Left ventricle myocardium inferior (tissue), 1 donor: ENCODE measurements around the gene ANKRD13C. TPM values are rescaled to one million over a fixed set of nuclear protein-coding genes. Genes with fewer than 3 reads are reported as not detected.

ENCODE experiments used
- DNase-seq: peaks from one replicate; pipeline ENCODE4 v3.0.0-alpha.2; 2020
- H3K27ac ChIP-seq: fragments of 200-600 bp; replicated peaks from 2 replicates; pipeline ENCODE4 v1.8.0; 2021
- H3K27me3 ChIP-seq: fragments of 200-600 bp; 2 replicates; pipeline ENCODE4 v1.8.0; 2021; ENCODE audit warnings: low read depth
- H3K36me3 ChIP-seq: fragments of 200-600 bp; 2 replicates; pipeline ENCODE4 v1.8.0; 2021
- H3K4me1 ChIP-seq: fragments of 200-600 bp; 2 replicates; pipeline ENCODE4 v1.8.0; 2021
- H3K4me3 ChIP-seq: fragments of 200-600 bp; 2 replicates; pipeline ENCODE4 v1.8.0; 2021; ENCODE audit warnings: mild to moderate bottlenecking, moderate library complexity
- H3K9me3 ChIP-seq: fragments of 200-600 bp; replicated peaks from 2 replicates; pipeline ENCODE4 v1.8.0; 2021
- intact Hi-C: fragments of 100-400 bp; cut with micrococcal nuclease; formaldehyde crosslinking; loops from one replicate; pipeline ENCODE4 v1.11.0; 2022
- total RNA-seq: library from RNA; stranded (reverse); fragmentation: NEBNext Ultra II Directional; extraction: Animal tissue kit (Norgen Biotek cat#: 25700); gene quantifications from one replicate; pipeline ENCODE4 v1.2.1, GENCODE V29; 2021
- TF ChIP-seq, protein P1 (sequence below): fragments of 200-600 bp; IDR thresholded peaks from 2 replicates; pipeline ENCODE4 v1.8.0; 2021; ENCODE audit warnings: antibody characterized with exemption, mild to moderate bottlenecking, borderline replicate concordance
- donor health status: DM: no; HTN: yes; CAD: no; lungs with severe emphysema.

The ANKRD13C gene
- total RNA-seq, 1 donor from 2014 or later, result 9.5 TPM

DNA sequence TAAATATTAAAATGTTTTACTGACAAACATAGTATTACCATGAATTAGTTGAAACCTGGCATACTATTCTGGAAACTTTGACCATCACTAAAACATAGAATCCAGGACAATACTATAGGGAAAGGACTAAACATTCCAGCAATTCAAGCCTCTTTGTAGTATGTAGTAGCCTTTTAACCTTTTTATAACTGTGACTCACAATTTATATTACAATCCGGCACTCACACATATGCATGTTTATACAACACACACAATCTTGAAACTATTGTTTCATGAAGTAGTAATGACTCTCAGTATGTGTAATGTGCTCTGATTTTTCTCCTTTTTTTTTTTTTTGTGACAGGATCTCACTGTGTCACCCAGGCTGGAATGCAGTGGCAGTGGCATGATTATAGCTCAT, 64.3 kb downstream of the ANKRD13C start:
- no peaks in the 10 kb centered on the region for H3K4me1 ChIP-seq

DNA sequence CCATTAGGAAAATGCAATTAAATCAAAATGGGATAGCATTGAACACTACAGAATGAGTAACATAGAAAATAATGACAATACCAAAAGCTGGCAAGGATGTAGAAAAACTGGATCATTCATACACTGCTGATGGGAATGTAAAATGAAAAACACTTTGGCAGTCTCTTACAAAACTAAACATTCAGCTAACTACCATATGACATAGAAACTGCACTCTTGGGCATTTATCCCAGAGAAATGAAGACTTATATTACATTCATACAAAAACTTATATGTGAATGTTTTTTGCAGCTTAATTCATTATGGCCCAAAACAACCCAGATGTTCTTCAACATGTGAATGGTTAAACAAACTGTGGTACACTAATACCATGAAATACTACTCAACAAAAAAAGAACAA, 66.4 kb downstream of the ANKRD13C start:
- intact Hi-C loops, result no loop called here
- H3K9me3 ChIP-seq, result no peaks in the 10 kb centered on the region
- H3K27me3 ChIP-seq, result no peaks in the 10 kb centered on the region
- no peak overlapping the region for H3K4me3 ChIP-seq
- no peak overlapping the region for H3K27ac ChIP-seq
- H3K36me3 ChIP-seq, result peaks cover 49% of the 10 kb centered on the region
- TF ChIP-seq, protein P1, sequence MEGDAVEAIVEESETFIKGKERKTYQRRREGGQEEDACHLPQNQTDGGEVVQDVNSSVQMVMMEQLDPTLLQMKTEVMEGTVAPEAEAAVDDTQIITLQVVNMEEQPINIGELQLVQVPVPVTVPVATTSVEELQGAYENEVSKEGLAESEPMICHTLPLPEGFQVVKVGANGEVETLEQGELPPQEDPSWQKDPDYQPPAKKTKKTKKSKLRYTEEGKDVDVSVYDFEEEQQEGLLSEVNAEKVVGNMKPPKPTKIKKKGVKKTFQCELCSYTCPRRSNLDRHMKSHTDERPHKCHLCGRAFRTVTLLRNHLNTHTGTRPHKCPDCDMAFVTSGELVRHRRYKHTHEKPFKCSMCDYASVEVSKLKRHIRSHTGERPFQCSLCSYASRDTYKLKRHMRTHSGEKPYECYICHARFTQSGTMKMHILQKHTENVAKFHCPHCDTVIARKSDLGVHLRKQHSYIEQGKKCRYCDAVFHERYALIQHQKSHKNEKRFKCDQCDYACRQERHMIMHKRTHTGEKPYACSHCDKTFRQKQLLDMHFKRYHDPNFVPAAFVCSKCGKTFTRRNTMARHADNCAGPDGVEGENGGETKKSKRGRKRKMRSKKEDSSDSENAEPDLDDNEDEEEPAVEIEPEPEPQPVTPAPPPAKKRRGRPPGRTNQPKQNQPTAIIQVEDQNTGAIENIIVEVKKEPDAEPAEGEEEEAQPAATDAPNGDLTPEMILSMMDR, result no peak
- DNase-seq, result no peak
- H3K4me1 ChIP-seq, result no peaks in the 10 kb centered on the region

More for the DNA sequence above, 64.3 kb downstream of the ANKRD13C start:
- H3K36me3 ChIP-seq, result peaks cover 64% of the 10 kb centered on the region
- TF ChIP-seq, protein P1, result no peak
- no peaks in the 10 kb centered on the region for H3K9me3 ChIP-seq
- DNase-seq, result no peak
- H3K27ac ChIP-seq, result no peak overlapping the region
- intact Hi-C loops, result no loop called here
- no peak overlapping the region for H3K4me3 ChIP-seq
- no peaks in the 10 kb centered on the region for H3K27me3 ChIP-seq

DNA sequence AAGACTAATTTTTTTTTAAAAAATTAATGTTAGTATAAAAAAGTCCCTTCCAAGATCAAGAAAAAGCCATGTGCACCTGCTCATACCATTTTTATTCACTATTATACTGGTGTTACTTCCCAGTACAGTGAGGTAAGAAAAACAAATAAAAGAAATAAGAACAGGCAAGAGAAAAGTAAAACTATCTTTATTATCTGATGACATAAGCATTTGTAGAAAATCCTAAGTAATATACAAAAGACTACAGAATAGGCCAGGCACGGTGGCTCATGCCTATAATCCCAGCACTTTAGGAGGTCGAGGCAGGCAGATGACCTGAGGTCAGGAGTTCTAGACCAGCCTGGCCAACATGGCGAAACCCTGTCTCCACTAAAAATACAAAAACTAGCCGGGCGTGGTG, 68.1 kb downstream of the ANKRD13C start:
- Histone ChIP-seq H3K4me1 (no peaks in the 10 kb centered on the region), H3K27ac (no peak overlapping the region), H3K9me3 (no peaks in the 10 kb centered on the region), H3K4me3 (no peak overlapping the region), H3K36me3 (peaks cover 36% of the 10 kb centered on the region), H3K27me3 (no peaks in the 10 kb centered on the region)
- intact Hi-C loops, result no loop called here
- TF ChIP-seq, protein P1, result no peak
- no peak for DNase-seq

DNA sequence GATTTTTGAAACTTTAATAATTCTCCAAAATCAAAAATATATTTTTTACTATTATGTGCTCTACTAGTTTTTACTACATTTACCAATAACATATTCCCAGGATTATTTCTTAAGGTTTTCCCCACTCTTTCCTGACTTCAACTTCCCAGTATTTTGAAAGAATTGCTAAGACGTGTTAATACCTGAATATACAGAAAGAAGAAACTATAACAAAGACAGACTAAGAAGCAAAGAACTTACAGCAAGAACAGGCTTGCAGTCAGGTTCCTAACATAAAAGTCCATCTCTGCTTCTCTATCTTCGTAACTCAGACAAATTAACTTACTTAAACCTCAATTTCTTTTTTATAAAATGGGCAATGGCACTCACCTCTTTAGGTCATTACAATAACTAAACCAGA, 70.2 kb downstream of the ANKRD13C start:
- Histone ChIP-seq H3K4me3 (no peak overlapping the region), H3K4me1 (no peaks in the 10 kb centered on the region), H3K9me3 (no peaks in the 10 kb centered on the region), H3K36me3 (peaks cover 19% of the 10 kb centered on the region), H3K27me3 (no peaks in the 10 kb centered on the region), H3K27ac (no peak overlapping the region)
- intact Hi-C loops, result no loop called here
- DNase-seq, result no peak
- TF ChIP-seq, protein P1, result no peak

DNA sequence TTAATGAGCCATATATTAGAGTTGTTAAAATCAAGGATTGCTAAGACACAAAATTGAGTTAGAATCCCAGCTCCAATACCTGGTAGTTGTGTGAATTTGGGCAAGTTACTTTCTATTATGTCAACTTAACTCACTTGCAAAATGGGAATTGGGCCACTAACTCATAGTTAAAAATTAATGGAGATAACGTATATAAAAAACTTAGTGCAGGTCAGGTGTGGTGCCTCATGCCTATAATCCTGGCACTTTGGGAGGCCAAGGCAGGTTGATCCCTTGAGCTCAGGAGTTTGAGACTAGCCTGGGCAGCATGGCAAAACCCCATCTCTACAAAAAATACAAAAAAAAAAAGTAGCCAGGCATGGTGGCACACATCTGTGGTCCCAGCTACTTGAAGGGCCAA, 75.8 kb downstream of the ANKRD13C start:
- H3K27me3 ChIP-seq, result no peaks in the 10 kb centered on the region
- no peaks in the 10 kb centered on the region for H3K9me3 ChIP-seq
- TF ChIP-seq, protein P1, result no peak
- intact Hi-C loops, result no loop called here
- no peak overlapping the region for H3K27ac ChIP-seq
- H3K4me1 ChIP-seq, result no peaks in the 10 kb centered on the region
- H3K4me3 ChIP-seq, result no peak overlapping the region
- DNase-seq, result no peak
- H3K36me3 ChIP-seq, result peaks cover 40% of the 10 kb centered on the region

DNA sequence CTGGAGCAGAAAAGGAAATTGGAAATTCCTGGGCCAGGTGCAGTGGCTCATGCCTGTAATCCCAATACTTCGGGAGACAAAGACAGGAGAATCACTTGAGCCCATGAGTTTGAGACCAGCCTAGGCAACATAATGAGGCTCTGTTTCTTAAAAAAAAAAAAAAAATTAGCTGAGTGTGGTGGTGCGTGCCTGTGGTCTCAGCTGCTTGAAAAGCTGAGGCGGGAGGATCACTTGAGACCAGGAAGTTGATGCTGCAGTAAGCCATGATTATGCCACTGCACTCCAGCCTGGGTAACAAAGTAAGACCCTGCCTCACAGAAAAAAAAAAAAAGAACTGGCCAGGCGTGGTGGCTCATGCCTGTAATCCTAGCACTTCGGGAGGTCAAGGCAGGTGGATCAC, 76.6 kb downstream of the ANKRD13C start:
- H3K36me3 ChIP-seq, result peaks cover 41% of the 10 kb centered on the region
- no peaks in the 10 kb centered on the region for H3K4me1 ChIP-seq
- H3K27me3 ChIP-seq, result no peaks in the 10 kb centered on the region
- H3K27ac ChIP-seq, result no peak overlapping the region
- no peaks in the 10 kb centered on the region for H3K9me3 ChIP-seq
- H3K4me3 ChIP-seq, result no peak overlapping the region
- DNase-seq, result no peak
- TF ChIP-seq, protein P1, result no peak
- intact Hi-C loops, result no loop called here
